Cardiac muscle cell (in vitro differentiated cells and primary cell): ENCODE measurements around the gene AEN. TPM values are rescaled to one million over a fixed set of nuclear protein-coding genes. Genes with fewer than 3 reads are reported as not detected.
A peak's percentile ranks its signal among the peaks of the same experiment; 100 is the strongest.

Experiments used
- DNase-seq, 2 donors: peaks; one replicate each; pipeline versions ENCODE4 v3.0.0 to v3.0.0-alpha.2; 2010 to 2017; ENCODE audit warnings: low read depth in 1 of 2, low spot score in 1 of 2
- H3K27ac ChIP-seq: fragments of 200-600 bp; sonication (generic); 2 replicates; pipeline ENCODE4 v1.5.1; 2016
- H3K27me3 ChIP-seq: fragments of 200-600 bp; sonication (generic); 2 replicates; pipeline ENCODE4 v1.6.0; 2016; ENCODE audit warnings: control low read depth
- H3K36me3 ChIP-seq: fragments of 200-600 bp; sonication (generic); 2 replicates; pipeline ENCODE4 v1.5.1; 2016; ENCODE audit warnings: control low read depth
- H3K4me1 ChIP-seq: fragments of 200-600 bp; sonication (generic); 2 replicates; pipeline ENCODE4 v1.8.1; 2017; ENCODE audit warnings: low read depth, mild to moderate bottlenecking, mixed run types
- H3K4me3 ChIP-seq: fragments of 200-600 bp; sonication (generic); 2 replicates; pipeline ENCODE4 v1.5.1; 2016; ENCODE audit warnings: mild to moderate bottlenecking
- H3K9me3 ChIP-seq: fragments of 200-600 bp; sonication (generic); 2 replicates; pipeline ENCODE4 v1.5.1; 2017; ENCODE audit warnings: low read depth, mild to moderate bottlenecking, control low read depth
- polyA plus RNA-seq: library from polyadenylated mRNA; unstranded; fragments of >200 nt; fragmentation: Nextera tagmentation; extraction: Ambion mirVana; gene quantifications from 2 replicates; pipeline ENCODE4 v1.2.1, GENCODE V29; 2016
- total RNA-seq: library from RNA; depleted of rRNA; stranded (reverse); fragments of >200 nt; gene quantifications from 2 replicates; pipeline ENCODE4 v1.2.3, GENCODE V29; 2016
- TF ChIP-seq, protein P1 (sequence below): IDR thresholded peaks from 2 replicates; pipeline ENCODE4 v1.5.1; 2012; ENCODE audit warnings: low read depth, mild to moderate bottlenecking, low read length

Gene AEN, protein sequence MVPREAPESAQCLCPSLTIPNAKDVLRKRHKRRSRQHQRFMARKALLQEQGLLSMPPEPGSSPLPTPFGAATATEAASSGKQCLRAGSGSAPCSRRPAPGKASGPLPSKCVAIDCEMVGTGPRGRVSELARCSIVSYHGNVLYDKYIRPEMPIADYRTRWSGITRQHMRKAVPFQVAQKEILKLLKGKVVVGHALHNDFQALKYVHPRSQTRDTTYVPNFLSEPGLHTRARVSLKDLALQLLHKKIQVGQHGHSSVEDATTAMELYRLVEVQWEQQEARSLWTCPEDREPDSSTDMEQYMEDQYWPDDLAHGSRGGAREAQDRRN
- 34.0 and 53.6 TPM in 2 replicates for total RNA-seq
- polyA plus RNA-seq: 19.7 and 20.9 TPM in 2 replicates

DNA sequence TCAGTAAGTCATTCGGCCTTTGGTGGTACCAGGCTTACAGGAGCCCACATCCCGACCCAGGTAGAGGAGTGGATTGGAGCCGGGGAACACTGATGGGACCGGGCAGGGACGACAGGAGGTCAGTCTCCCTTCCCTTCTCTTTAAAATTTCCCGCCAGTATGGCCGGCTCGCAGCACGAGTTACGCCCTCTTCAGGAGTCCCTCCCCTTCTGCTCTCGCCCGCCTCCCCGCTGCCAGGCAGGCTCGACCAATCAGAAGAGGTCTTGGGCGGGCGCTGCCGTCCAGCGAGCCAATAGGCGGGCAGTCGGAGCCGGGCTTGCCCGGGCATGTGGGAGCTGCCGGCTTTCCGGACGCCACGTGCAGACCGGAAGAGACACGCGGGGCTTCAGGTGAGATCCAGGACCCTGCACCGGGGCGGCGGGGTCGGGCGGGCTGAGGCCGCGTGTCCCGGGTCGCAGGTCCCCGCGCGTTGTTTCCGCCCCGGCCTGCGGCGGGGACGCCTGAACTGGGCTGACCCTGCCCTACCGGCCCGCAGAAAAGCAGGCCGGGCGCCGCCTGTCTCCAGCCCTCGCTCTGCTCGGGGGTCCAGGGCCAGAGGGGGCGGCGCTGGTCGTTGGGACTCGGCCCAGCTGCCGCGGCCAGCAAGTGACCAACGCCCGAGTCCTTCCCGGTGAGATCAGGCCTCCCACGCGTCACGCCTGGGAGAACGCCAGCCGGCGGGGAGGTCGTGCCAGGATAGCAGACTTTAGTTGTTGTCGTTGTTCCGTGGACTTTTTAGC, at the start of gene AEN:
Gene AEN (plus strand): TSS at position 346 of the 778 bp plus-strand sequence. CDS start 4,870 bp downstream, outside the sequence.
- Histone ChIP-seq H3K27me3 (no peaks in the 10 kb centered on the region), H3K9me3 (no peaks in the 10 kb centered on the region), H3K4me3 (peak within 1 kb of the TSS; percentile 65), H3K27ac (peak within 1 kb of the TSS; percentile 70), H3K4me1 (peaks cover 5% of the 10 kb centered on the region), H3K36me3 (peaks cover 1% of the 10 kb centered on the region)
- peak; percentile 97 to 98 for DNase-seq
- TF ChIP-seq, protein P1, sequence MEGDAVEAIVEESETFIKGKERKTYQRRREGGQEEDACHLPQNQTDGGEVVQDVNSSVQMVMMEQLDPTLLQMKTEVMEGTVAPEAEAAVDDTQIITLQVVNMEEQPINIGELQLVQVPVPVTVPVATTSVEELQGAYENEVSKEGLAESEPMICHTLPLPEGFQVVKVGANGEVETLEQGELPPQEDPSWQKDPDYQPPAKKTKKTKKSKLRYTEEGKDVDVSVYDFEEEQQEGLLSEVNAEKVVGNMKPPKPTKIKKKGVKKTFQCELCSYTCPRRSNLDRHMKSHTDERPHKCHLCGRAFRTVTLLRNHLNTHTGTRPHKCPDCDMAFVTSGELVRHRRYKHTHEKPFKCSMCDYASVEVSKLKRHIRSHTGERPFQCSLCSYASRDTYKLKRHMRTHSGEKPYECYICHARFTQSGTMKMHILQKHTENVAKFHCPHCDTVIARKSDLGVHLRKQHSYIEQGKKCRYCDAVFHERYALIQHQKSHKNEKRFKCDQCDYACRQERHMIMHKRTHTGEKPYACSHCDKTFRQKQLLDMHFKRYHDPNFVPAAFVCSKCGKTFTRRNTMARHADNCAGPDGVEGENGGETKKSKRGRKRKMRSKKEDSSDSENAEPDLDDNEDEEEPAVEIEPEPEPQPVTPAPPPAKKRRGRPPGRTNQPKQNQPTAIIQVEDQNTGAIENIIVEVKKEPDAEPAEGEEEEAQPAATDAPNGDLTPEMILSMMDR: no peak

DNA sequence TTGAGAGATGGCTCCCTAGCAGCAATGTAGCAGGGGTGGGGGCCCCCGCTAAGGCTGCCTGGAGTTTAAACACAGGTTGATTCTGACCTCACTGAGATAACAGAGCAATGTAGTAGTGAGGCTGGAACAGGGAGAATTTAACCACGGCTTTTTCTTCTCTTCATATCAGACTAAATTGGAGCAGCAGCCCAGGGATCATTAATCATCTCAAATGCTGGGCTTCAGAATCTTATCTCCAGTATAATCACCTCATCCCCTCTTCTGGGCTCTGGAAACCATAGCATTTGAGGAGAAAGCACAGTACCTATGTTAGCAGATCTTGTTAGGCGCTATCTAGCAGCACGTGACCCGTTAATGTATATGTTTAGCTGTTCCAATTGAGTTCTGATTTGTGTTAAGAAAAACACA, 49.3 kb upstream of the AEN start:
- TF ChIP-seq, protein P1: no peak
- DNase-seq: peak in 1 of 2 donors; percentile 21
- Histone ChIP-seq H3K9me3 (no peaks in the 10 kb centered on the region), H3K27me3 (no peaks in the 10 kb centered on the region), H3K4me1 (peaks cover 30% of the 10 kb centered on the region), H3K4me3 (no peak overlapping the region), H3K36me3 (no peaks in the 10 kb centered on the region), H3K27ac (peak overlapping the region; percentile 66)

DNA sequence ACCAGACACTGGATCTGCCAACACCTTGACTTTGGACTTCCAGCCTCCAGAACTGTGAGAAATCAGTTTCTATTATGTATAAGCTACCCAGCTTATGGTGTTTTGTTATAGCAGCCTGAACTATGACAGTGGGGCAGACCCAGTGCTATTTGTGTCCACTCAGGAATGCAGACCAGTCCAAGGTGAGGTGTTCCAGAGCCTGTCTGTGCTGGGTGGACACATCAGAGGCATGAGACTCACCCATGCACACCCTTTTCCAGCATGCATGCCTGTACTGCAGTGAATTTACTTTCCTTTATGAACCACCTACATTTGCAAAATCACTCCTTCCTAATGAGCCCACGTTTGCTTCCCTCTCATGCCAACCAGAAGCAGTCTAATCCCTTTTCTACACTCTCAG, 47.1 kb upstream of the AEN start:
- H3K4me3 ChIP-seq: no peak overlapping the region
- no peaks in the 10 kb centered on the region for H3K9me3 ChIP-seq
- peak in 1 of 2 donors; percentile 30 for DNase-seq
- TF ChIP-seq, protein P1: no peak
- no peaks in the 10 kb centered on the region for H3K36me3 ChIP-seq
- peaks cover 30% of the 10 kb centered on the region for H3K4me1 ChIP-seq
- H3K27ac ChIP-seq: peak overlapping the region; percentile 55
- no peaks in the 10 kb centered on the region for H3K27me3 ChIP-seq

DNA sequence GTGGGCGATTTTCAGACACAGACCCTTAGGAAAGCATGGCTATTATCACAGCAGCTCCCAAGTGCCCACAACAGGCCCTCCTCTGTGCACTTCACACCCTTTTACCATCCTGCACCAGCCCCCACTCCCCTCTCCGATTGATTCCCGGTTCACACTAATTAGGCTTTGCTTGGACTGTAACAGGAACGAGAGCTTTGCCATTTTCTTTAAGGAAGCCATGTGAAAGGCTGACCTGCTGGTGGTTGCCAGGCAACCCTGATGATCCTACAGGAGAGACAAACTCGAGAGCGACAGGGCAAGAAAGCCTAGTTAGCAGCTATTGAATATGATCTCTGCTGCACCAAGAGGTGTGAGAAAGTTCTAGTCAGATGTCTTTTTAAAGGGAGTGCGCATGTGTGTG, 46.5 kb upstream of the AEN start:
- Histone ChIP-seq H3K36me3 (no peaks in the 10 kb centered on the region), H3K9me3 (no peaks in the 10 kb centered on the region), H3K4me3 (no peak overlapping the region), H3K27ac (peak overlapping the region; percentile 55), H3K27me3 (no peaks in the 10 kb centered on the region), H3K4me1 (peaks cover 30% of the 10 kb centered on the region)
- TF ChIP-seq, protein P1: no peak
- DNase-seq: peak in 1 of 2 donors; percentile 31

DNA sequence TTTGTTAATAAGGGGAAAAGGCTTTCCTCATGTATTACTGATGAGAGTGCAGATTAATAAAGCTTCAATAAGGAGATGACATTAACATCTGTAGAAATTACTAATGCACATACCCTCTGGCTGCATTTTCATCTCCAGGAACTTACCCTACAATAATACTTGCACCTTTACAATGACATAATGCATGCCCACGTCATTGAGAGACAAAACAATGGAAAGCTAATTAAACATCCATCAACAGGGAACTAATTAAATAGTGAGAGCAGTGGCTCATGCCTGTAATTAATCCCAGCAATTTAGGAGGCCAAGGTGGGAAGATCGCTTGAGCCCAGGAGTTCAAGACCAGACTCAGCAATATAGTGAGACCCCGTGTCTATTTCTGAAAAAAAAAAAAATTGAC, 41.8 kb upstream of the AEN start:
- Histone ChIP-seq H3K27me3 (no peaks in the 10 kb centered on the region), H3K4me3 (no peak overlapping the region), H3K4me1 (peaks cover 9% of the 10 kb centered on the region), H3K27ac (no peak overlapping the region), H3K36me3 (no peaks in the 10 kb centered on the region), H3K9me3 (no peaks in the 10 kb centered on the region)
- TF ChIP-seq, protein P1: no peak
- no peak for DNase-seq
